NCI-H2171 treated with DMSO at 0.1 percent for 48 hours (cell line): ENCODE results near the gene MARS2.
A peak's percentile ranks its signal among the peaks of the same experiment; 100 is the strongest.
"Not testable (repeated sequence)": the region's sequence is repeated elsewhere in the genome, so short reads cannot be mapped to it uniquely, and the experiment has no call there.

Experiments used
- DNase-seq: peaks from one replicate; lab custom pipeline; 2025; lab: John Stamatoyannopoulos, UW

The MARS2 gene

GRCh38 chr2:197706839-197707207, 1.7 kb downstream of the MARS2 start:
- no peak for DNase-seq

GRCh38 chr2:197707316-197708213, 2.4 kb downstream of the MARS2 start:
- DNase-seq, result peak; percentile 48

GRCh38 chr2:197708331-197708730, 3.2 kb downstream of the MARS2 start:
- no peak for DNase-seq

GRCh38 chr2:197709140-197709539, 4.0 kb downstream of the MARS2 start:
- DNase-seq, result not testable (repeated sequence)

- DNase-seq, result no peak
Measured at GRCh38 chr2:197710424-197711042, 5.4 kb downstream of the MARS2 start.

GRCh38 chr2:197711578-197711977, 6.4 kb downstream of the MARS2 start:
- no peak for DNase-seq

- no peak for DNase-seq
Measured at GRCh38 chr2:197713271-197713670, 8.1 kb downstream of the MARS2 start.

GRCh38 chr2:197717863-197718262, 12.7 kb downstream of the MARS2 start:
- no peak for DNase-seq

GRCh38 chr2:197727011-197727410, 21.8 kb downstream of the MARS2 start:
- DNase-seq, result no peak

GRCh38 chr2:197728555-197729544, 23.7 kb downstream of the MARS2 start:
- peak; percentile 38 for DNase-seq

GRCh38 chr2:197740200-197740599, 35.0 kb downstream of the MARS2 start:
- no peak for DNase-seq
